HepG2 (cell line): ENCODE measurements around the gene SPTBN4. TPM values are rescaled to one million over a fixed set of nuclear protein-coding genes. Genes with fewer than 3 reads are reported as not detected.

Experiments used
- ATAC-seq: fragments of 200-7000 bp; cut with Tn5 transposase; 3 replicates; pipeline ENCODE4 v1.9.1; 2020; ENCODE audit warnings: mild to moderate bottlenecking, moderate library complexity
- BruUV-seq: library from RNA; stranded (reverse); fragments of 400-500 nt; replicated peaks from 2 replicates; lab custom pipeline; 2021; lab: Mats Ljungman, UMichigan
- CTCF ChIA-PET: fragments of 300-600 bp; formaldehyde crosslinking; extraction: SDS; loops from one replicate; lab custom pipeline; 2021; ENCODE audit warnings: low total read pairs, inconsistent platforms, low intra/inter-chr PET ratio; lab: Yijun Ruan, JAX
- POLR2A ChIA-PET: fragments of 350-600 bp; sonication (Branson Sonifier 250); formaldehyde crosslinking; loops from one replicate; lab custom pipeline; 2020; ENCODE audit warnings: antibody characterized with exemption, inconsistent platforms; lab: Yijun Ruan, JAX
- DNase-seq: peaks from one replicate; pipeline ENCODE4 v3.0.0-alpha.2; 2015; ENCODE audit warnings: low spot score
- FAIRE-seq: peaks from 3 replicates; lab custom pipeline; 2011; peaks lifted over from hg19 to GRCh38; lab: Jason Lieb, UNC
- H2AFZ ChIP-seq: one replicate; pipeline ENCODE4 v1.6.1; 2011; ENCODE audit warnings: low read length, inconsistent platforms
- H3K27ac ChIP-seq: fragments of 300-600 bp; 3 replicates; pipeline ENCODE4 v1.8.0; 2011; ENCODE audit warnings: mixed run types, mild to moderate bottlenecking, mixed read lengths, low read length, inconsistent platforms; ENCODE audit not compliant: insufficient read depth; ENCODE audit errors: extremely low read length
- H3K27me3 ChIP-seq, 2 experiments: fragments of 200-600 bp in 1 of 2; 2 replicates in 1 of 2; 3 replicates in 1 of 2; pipeline versions ENCODE4 v1.6.0 to v1.8.0; 2011; ENCODE audit warnings: low read length in 2 of 2, mild to moderate bottlenecking in 2 of 2, moderate library complexity in 2 of 2, inconsistent platforms in 1 of 2; ENCODE audit not compliant: insufficient read depth in 2 of 2, control insufficient read depth in 1 of 2
- H3K36me3 ChIP-seq, 2 experiments: fragments of 200-600 bp in 1 of 2; replicated peaks in 1 of 2; 2 replicates in 1 of 2; 3 replicates in 1 of 2; pipeline versions ENCODE4 v1.5.1 to v1.8.0; 2011; ENCODE audit warnings: low read length in 2 of 2, inconsistent platforms in 1 of 2; ENCODE audit not compliant: insufficient read depth in 2 of 2, control insufficient read depth in 1 of 2
- H3K4me1 ChIP-seq: 2 replicates; pipeline ENCODE4 v1.5.1; 2012; ENCODE audit warnings: low read length, inconsistent platforms; ENCODE audit not compliant: insufficient read depth
- H3K4me2 ChIP-seq: 2 replicates; pipeline ENCODE4 v1.6.0; 2011; ENCODE audit warnings: low read depth, low read length, inconsistent platforms
- H3K4me3 ChIP-seq, 3 experiments: fragments of 200-600 bp in 1 of 3; sonication (generic), shearing (Covaris generic) in 1 of 3; replicated peaks in 1 of 3; 2 replicates each; pipeline ENCODE4 v1.5.1; 2011 to 2016; ENCODE audit warnings: low read length in 3 of 3, inconsistent platforms in 2 of 3, low read depth in 2 of 3, mild to moderate bottlenecking in 2 of 3, control low read depth in 1 of 3, mixed read lengths in 1 of 3; ENCODE audit not compliant: insufficient read depth in 1 of 3
- H3K79me2 ChIP-seq: one replicate; pipeline ENCODE4 v1.6.1; 2011; ENCODE audit warnings: low read length, inconsistent platforms; ENCODE audit not compliant: insufficient read depth
- H3K9ac ChIP-seq: 2 replicates; pipeline ENCODE4 v1.6.0; 2011; ENCODE audit warnings: mild to moderate bottlenecking, low read depth, low read length, inconsistent platforms; ENCODE audit not compliant: insufficient read depth
- H3K9me3 ChIP-seq: 2 replicates; pipeline ENCODE4 v1.5.1; 2012; ENCODE audit warnings: mild to moderate bottlenecking, low read length
- H4K20me1 ChIP-seq: 2 replicates; pipeline ENCODE4 v1.6.0; 2011; ENCODE audit warnings: inconsistent platforms, mild to moderate bottlenecking, low read length, moderate library complexity; ENCODE audit not compliant: insufficient read depth
- EP300 ChIP-seq, 3 experiments: sonication (generic) in 1 of 3; formaldehyde crosslinking in 1 of 3; IDR thresholded peaks; 2 replicates each; pipeline versions ENCODE4 v1.5.1 to v1.6.1; 2011 to 2020; ENCODE audit warnings: low read depth in 2 of 3, low read length in 2 of 3, borderline replicate concordance in 1 of 3, improper control_type of control experiment in 1 of 3, mild to moderate bottlenecking in 1 of 3, missing genetic modification reagents in 1 of 3, moderate library complexity in 1 of 3
- GMEB2 ChIP-seq: IDR thresholded peaks from 2 replicates; pipeline ENCODE4 v1.6.1; 2016; ENCODE audit warnings: missing biosample characterization, missing genetic modification reagents, low read depth
- KAT7 ChIP-seq: IDR thresholded peaks from 2 replicates; pipeline ENCODE4 v1.6.1; 2018; ENCODE audit warnings: borderline replicate concordance, missing compliant biosample characterization
- KLF16 ChIP-seq, 2 experiments: sonication (generic) in 1 of 2; formaldehyde crosslinking in 1 of 2; IDR thresholded peaks; 2 replicates each; pipeline versions ENCODE4 v1.6.1 to v1.8.0; 2016 to 2023; ENCODE audit warnings: missing genetic modification reagents in 2 of 2, missing compliant biosample characterization in 1 of 2
- MEIS1 ChIP-seq: sonication (generic); formaldehyde crosslinking; IDR thresholded peaks from 2 replicates; pipeline ENCODE4 v1.9.0; 2021; ENCODE audit warnings: mild to moderate bottlenecking, missing genetic modification reagents, moderate library complexity, borderline replicate concordance
- NCOR1 ChIP-seq: fragments of 200-600 bp; sonication (generic); IDR thresholded peaks from 2 replicates; pipeline ENCODE4 v1.7.0; 2017; ENCODE audit warnings: antibody characterized with exemption, low read length, borderline replicate concordance
- SIX1 ChIP-seq: sonication (generic); formaldehyde crosslinking; IDR thresholded peaks from 2 replicates; pipeline ENCODE4 v1.4.0; 2020; ENCODE audit warnings: missing genetic modification reagents, borderline replicate concordance
- ZNF20 ChIP-seq: sonication (generic); formaldehyde crosslinking; IDR thresholded peaks from 2 replicates; pipeline ENCODE4 v1.4.0; 2020; ENCODE audit warnings: mild to moderate bottlenecking, moderate library complexity, missing genetic modification reagents
- ZNF484 ChIP-seq: sonication (generic); formaldehyde crosslinking; IDR thresholded peaks from 2 replicates; pipeline ENCODE4 v1.5.1; 2020; ENCODE audit warnings: mild to moderate bottlenecking, low read depth, missing genetic modification reagents, borderline replicate concordance
- WGBS: methylation state at CpG from one replicate; pipeline ENCODE4 v1.1.6; 2017; ENCODE audit warnings: low lambda C conversion rate; 5-methylcytosine and 5-hydroxymethylcytosine counted together
- in situ Hi-C: cut with HindIII; loops from 2 replicates; pipeline ENCODE4 v1.10.0; 2017; ENCODE audit warnings: low pct_unique_long_range_greater_than_20kb; ENCODE audit not compliant: extremely low pct_ligation_motif_present
- intact Hi-C: fragments of 100-400 bp; cut with micrococcal nuclease; formaldehyde crosslinking; loops from one replicate; pipeline ENCODE4 v1.10.0; 2022; ENCODE audit not compliant: unreplicated experiment
- polyA plus RNA-seq, 8 experiments: library from polyadenylated mRNA; depleted of rRNA in 3 of 8; stranded (reverse) in 7 of 8; unstranded in 1 of 8; fragments of >200 nt; fragmentation: Illumina TruSeq in 4 of 8; extraction: Trizol in 4 of 8; gene quantifications; 2 replicates each; pipeline versions ENCODE4 v1.2.1 to v1.2.3, GENCODE V29; 2011 to 2016; ENCODE audit warnings: low read depth in 4 of 8, missing spikeins in 1 of 8, mixed read lengths in 1 of 8; ENCODE audit not compliant: insufficient read depth in 1 of 8
- total RNA-seq, 5 experiments: library from RNA; depleted of rRNA; stranded (reverse); fragments of >200 nt; fragmentation: Illumina TruSeq; extraction: Trizol; gene quantifications; 2 replicates each; pipeline ENCODE4 v1.2.3, GENCODE V29; 2016; ENCODE audit warnings: low read depth in 1 of 5

SPTBN4 gene
- total and polyA plus RNA-seq, 2 of the 13 experiments (the other 11 are each of a cell fraction or from before 2014, with no cell fraction given): 0.11 TPM

DNA sequence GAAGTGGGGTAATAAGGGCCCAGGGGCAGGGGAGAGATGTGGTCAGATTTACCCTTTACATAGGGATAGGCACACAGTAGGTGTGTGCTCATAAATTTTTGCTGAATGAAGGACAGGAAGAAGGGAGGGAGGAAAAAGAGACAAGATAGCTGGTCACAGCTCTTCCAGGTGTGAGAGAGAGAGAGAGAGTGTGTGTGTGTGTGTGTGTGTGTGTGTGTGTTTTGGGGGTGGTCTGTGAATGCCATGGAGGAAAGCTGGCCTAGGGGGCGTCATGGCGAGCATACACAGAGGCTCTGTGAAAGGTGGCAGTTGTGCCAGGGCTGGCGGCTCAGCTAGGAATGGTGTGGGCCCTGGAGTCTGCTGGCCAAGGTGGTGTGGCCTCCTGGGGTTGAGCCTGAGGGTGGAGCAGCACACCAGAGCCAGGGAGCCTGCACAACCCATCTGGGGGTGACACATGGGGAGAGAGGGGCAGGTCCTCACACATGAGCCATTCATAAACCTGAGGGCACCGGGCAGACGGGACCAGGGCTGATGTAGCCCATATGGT lies 47.7 kb upstream of the SPTBN4 start:
- TF ChIP-seq ZNF20 (CRISPR knock-in tag): no peak
- TF ChIP-seq ZNF484 (CRISPR knock-in tag): no peak
- TF ChIP-seq KAT7: no peak
- TF ChIP-seq KLF16 (CRISPR knock-in tag; IDR thresholded peaks at IDR 0.05): no peak
- TF ChIP-seq GMEB2 (CRISPR knock-in tag): no peak
- TF ChIP-seq EP300 (IDR thresholded peaks at IDR 0.05; ENCODE audit: low read depth in 2 of 2, low read length in 2 of 2): no peak
- TF ChIP-seq EP300 (CRISPR knock-in tag; IDR thresholded peaks at IDR 0.05; ENCODE audit: borderline replicate concordance): no peak
- TF ChIP-seq SIX1 (CRISPR knock-in tag): no peak
- no peak for TF ChIP-seq NCOR1
- TF ChIP-seq MEIS1 (CRISPR knock-in tag): no peak
- CTCF ChIA-PET: no interaction called here
- Histone ChIP-seq H3K36me3 (peaks cover 0 to 2% of the 10 kb centered on the region in 2 experiments; a peak in 1 of 5 replicates), H3K4me2 (no peak overlapping the region), H3K27ac (no peak overlapping the region), H3K4me1 (peaks cover 57% of the 10 kb centered on the region), H3K4me3 (no peak overlapping the region), H3K9me3 (no peaks in the 10 kb centered on the region), H2AFZ (no peak overlapping the region), H4K20me1 (no peaks in the 10 kb centered on the region), H3K79me2 (peaks cover 1% of the 10 kb centered on the region), H3K27me3 (no peaks in the 10 kb centered on the region), H3K9ac (no peak overlapping the region)
- ATAC-seq: no peak
- 14% methylated on average over 3 of the region's 5 CpGs for WGBS
- in situ Hi-C loops (no loop called here), intact Hi-C loops (no loop called here)
- no peak for FAIRE-seq
- no TSS peak for BruUV-seq
- POLR2A ChIA-PET: interaction anchor here (1.3 to 2.6 kb wide), 2 partner anchors 14 to 24 kb away, joined by 3 to 12 read pairs; no protein-coding TSS in a partner anchor
- no peak for DNase-seq
